ENCODE results near the gene CPED1.
"Not testable (repeated sequence)": the region's sequence is repeated elsewhere in the genome, so short reads cannot be mapped to it uniquely, and the experiment has no call there.

CPED1 gene

DNA sequence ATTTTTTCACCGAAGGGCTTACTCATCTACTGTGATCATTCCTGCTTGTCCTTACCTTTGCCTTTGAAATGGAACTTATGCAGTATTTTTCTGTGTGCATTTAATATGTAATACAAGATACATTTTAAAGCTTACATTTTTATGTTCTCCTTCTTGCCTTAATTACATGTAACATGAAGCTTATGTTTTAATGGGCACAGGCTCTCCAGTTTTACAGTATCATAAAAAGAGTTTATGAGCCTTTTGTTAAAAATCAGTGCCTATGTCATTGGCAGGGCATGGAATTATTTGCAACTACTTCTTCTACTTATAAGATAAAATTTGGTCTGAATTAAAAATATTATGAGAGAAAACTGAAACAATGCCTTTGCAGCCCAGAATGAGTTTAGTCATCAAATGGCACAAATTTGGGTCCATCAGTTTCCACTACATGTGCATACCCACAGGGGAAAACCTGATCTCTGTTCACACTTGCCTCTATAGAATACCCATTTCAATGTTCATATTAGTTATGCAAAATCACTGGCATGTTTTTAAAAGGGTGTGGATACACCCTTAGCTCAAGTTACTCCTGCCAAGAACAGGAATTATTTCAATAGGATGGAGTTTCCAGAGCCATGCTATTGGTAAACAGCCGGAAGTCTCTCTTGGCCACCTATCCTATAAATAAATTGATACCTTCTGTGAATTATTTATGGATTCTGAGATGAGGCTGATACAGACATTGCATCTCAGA, 312.3 kb downstream of the CPED1 start:
- in situ Hi-C loops (cut with HindIII; ENCODE audit: low sequenced_read_pairs) = no loop called here

DNA sequence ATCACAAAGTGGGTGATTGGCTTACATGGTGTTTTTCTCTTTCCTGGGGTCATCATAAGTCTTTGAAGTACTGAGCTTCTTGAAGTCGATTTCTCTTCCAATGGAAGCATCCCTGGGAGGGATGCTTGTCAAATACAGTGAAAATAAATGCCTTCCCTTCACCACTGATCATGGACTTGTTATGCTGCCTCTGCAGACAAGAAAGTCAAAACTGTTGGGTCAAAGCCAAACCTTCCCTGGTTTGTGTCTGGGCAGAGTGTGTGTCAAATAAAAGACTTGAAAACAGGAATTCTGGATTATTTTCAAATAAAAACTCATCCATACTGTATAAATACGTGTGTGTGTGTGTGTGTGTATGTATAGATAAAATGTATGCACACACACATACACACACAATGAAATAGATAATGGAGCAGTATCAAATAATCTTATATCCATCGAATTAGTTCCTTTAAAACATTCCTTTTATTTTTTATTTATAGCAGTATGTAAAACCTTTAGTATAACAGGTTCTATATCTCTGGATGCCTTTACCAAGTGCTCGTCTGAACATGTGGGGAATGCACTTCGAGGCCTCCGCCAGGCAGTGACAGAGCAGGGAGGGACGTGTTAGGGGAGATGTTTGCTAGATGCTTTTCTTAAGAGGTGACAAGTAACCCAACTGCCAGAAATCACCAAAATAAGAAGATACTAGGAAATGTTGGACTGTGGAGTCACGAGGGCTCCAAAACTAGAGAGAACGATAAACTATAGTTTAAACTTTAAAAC, 313.1 kb downstream of the CPED1 start:
- in situ Hi-C loops (cut with HindIII; ENCODE audit: low sequenced_read_pairs) = no loop called here

DNA sequence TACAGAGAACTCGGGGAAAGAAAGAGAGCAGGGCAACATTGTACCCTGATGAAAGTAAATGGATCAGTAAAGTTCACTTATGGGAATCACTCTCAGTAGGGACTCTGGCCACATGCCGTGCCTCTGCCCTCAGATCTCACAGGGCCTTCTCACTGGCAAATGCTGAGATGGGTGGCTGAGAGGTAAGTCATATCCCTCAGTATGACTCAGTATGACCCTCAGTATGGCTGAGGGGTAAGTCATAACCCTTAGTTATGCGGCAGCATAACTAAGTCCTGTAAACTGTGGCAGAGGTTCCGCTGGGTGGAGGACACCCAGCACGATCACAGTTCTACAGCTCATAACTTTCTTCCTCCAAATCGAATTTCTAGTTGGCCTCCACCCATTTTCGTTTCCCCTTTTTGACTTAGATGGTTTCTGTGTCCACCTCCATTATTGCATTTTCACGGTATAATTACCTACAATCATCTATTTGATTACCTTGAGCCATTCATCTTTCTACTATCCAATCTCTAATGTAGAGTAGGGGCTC, 313.8 kb downstream of the CPED1 start:
- in situ Hi-C loops (cut with HindIII; ENCODE audit: low sequenced_read_pairs) = no loop called here

DNA sequence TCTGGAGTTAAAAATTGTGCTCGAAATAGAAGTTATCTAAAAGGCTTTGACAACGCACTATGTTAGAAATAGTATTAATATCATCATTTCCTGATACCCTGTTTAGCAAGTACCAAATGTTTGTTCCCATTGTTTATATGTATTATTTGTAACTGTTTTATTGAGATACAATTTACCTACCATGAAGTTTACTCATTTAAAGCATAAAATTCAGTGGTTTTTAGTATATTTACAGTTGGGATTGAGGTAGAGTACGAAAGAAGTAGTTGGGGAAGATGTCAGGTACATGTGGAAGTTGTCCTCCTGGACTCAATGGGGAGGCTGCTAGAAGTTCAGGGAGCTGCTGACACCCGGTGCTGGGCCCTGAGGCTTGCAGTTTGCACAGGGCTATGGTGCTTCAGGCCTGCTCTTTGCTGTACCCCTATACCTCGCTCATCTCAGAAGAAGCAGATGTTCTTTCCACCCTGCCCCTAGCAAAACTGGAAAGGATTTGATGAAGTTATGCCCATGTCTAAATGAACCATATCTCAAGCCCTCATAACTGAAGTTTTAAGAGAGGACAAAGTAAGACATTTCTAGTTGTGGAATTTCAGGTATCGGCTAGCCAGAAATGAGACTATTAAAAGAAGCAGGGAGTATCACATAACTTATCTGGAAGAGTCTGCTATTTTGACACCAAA, 315.1 kb downstream of the CPED1 start:
- in situ Hi-C loops (cut with HindIII; ENCODE audit: low sequenced_read_pairs) = no loop called here

DNA sequence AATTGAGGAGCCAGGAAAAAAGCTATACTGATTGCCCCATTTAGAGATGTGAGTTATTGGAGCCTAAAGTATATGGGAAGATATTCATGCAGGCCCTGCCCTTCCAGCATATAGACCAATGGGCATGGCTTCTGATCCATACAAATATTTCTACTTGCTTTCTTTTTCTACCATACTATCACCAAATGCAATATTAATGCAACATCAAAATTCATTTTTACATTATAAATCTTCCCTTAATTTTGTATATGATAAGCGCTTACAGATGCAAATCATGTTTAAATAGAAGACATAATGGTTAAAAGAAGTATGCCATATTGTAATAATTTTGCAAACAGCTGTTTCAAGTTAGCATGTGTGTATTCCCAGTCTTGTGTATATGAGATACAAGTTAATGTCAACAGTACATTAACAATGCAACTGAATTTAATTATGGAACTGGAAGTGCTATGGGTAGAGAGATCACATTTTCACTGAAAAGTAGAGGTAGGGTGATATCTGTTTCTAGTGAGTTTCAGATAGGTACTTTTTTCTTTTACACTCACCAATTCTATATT, 315.7 kb downstream of the CPED1 start:
- in situ Hi-C loops (cut with HindIII; ENCODE audit: low sequenced_read_pairs) = no loop called here

DNA sequence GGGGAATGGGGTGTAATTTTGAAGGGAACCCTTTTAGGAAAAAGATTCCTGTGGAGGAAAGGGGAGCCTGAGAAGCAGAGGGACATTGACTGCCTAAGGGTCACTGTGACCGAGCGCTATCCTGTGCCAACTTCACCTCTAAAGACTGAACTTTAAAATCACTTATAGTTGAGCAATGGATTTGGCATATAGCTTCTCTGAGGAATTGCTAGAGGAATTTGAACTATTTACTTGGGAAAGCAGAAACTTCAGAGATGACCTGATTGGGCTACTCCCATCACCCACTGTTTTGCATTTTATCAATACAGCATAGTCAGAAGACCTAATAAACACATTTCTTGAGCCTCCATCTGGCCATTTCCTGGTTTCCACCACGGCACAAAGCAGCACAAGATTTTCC, 316.6 kb downstream of the CPED1 start:
- in situ Hi-C loops (cut with HindIII; ENCODE audit: low sequenced_read_pairs) = no loop called here

DNA sequence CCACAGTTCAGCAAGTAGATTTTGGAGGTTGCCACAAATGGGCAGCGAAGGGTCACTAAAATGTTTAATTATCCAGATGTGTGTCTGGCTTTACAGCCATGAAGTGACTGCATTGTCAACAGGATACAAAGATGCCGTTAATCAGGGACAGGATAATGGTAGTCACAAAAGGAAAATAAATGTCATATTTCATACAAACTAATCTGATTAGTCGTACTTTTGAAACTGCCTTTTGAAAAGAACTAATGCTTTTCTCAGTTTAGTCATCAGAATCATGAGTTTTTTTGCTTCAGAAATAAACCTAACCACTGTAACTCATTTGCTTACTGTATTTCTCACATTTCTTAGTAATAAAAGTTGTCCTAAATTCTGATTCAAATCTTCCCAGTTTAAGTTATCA, 318.1 kb downstream of the CPED1 start:
- in situ Hi-C loops (cut with HindIII; ENCODE audit: low sequenced_read_pairs) = no loop called here

DNA sequence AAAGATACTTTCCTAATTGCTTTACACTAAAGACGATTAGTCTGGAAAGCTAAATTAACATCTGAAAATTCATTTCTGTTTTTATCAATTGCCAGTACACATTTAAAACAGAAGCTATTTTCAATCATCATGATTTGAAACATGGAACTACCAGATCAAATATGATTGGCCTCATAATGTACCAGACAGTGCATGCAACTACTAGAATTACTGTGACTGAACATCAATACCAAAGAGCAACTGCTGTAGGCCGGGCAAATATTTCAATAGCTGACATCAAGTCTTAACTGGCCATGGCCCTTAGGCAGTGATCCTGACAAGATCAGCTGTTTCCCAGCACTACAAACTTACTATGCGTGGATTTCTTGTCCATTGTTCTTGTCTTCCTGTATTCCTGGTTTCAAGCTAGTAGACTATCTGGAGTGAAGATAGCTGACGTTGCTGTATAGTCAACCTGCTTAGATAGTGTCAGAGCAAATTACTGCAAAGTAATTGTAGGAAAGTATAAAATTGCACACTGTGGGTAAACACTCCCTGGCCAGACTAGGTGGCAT, 318.6 kb downstream of the CPED1 start:
- in situ Hi-C loops (cut with HindIII; ENCODE audit: low sequenced_read_pairs) = no loop called here

DNA sequence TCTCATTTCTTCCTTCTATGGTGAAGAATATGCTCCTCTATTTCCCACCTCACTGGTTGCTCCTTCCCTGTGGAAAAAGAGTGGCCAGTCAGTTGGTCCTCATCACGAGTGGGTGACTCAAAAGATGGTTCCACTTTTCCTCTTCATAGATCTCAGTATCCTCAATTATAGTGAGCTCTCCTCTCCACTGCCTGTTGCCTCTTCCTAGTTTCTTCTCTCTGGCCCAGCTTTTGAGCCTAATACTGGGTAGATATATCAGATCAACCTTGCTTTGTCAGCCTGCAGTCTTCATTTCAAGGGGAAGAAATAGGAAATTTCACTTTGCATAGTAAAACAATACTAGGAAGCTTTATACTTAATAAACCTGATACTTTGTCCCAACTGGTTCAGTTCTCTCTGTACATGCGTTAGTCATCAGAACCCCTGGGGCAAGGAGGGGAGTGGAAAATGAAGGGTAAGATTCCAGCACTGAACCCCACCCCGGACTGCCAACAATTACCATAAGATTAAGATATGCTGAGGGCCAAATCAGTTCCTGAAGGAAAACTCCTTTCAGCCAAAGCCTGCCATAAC, 324.8 kb downstream of the CPED1 start:
- in situ Hi-C loops (cut with HindIII; ENCODE audit: low sequenced_read_pairs) = no loop called here

DNA sequence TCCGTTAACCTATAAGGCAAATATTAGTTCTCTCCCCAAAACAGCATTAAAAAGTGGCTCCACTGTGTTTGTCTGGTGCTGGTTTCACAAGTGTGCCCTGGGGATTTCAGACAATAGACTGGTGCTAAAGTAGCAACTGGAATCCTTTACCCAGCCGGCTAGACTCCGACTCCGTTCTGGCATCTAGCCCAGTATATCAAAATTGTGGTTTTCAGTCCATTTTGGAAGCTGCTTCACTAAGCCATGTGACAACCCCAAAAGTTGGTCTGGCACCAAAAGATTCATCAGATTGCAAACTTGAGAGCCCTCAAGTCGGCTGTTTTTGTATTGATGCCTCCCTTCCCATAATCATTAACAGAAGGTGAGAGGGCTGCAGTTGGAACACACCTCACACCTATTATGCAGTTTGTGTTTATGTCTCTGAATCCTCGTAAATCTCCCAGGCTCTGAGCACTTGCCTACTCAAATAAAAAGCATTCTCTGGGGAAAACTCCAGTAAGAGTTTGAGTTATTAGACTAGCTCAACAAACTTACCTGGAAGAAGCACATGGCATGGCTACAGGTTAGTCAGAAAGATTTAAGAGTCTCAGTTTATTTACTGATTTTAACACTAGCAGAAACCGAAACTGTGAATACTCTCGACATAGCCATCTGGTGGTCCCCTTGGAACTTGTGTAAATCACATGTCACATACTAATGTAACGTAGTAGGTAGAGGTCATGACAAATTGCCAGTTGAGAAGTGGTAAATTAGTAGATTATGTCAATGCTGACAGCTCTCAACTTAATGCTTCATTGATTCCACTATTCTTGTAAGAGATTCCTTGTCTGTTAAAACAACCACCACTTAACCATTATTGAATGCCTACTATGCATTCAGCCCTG, 325.5 kb downstream of the CPED1 start:
- in situ Hi-C loops (cut with HindIII; ENCODE audit: low sequenced_read_pairs) = no loop called here

DNA sequence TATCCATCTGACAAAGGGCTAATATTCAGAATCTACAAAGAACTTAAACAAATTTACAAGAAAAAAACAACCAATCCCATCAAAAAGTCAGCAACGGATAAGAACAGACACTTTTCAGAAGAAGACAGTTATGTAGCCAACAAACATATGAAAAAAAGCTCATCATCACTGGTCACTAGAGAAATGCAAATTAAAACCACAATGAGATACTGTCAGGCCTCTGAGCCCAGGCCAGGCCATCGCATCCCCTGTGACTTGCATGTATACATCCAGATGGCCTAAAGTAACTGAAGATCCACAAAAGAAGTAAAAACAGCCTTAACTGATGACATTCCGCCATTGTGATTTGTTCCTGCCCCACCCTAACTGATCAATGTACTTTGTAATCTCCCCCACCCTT, 326.7 kb downstream of the CPED1 start:
- in situ Hi-C loops (cut with HindIII; ENCODE audit: low sequenced_read_pairs) = not testable (repeated sequence)

DNA sequence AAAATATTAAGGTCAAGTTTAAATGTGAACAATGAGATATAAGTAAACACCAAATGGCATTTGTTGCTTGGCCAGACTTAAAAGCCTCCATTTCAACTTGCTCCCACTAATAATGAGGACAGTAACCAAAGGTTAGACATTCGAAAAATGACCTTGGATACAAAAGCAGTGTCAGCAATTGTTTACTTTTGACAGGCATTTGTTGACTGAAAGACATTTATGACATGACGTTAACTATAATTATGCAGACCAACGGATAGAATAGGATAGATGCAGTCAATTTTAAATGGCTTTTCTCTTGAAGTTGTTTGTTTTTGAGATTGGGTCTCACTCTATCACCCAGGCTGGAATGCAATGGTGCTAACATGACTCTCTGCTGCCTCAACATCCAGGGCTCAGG, 333.9 kb downstream of the CPED1 start:
- in situ Hi-C loops (cut with HindIII; ENCODE audit: low sequenced_read_pairs) = no loop called here

DNA sequence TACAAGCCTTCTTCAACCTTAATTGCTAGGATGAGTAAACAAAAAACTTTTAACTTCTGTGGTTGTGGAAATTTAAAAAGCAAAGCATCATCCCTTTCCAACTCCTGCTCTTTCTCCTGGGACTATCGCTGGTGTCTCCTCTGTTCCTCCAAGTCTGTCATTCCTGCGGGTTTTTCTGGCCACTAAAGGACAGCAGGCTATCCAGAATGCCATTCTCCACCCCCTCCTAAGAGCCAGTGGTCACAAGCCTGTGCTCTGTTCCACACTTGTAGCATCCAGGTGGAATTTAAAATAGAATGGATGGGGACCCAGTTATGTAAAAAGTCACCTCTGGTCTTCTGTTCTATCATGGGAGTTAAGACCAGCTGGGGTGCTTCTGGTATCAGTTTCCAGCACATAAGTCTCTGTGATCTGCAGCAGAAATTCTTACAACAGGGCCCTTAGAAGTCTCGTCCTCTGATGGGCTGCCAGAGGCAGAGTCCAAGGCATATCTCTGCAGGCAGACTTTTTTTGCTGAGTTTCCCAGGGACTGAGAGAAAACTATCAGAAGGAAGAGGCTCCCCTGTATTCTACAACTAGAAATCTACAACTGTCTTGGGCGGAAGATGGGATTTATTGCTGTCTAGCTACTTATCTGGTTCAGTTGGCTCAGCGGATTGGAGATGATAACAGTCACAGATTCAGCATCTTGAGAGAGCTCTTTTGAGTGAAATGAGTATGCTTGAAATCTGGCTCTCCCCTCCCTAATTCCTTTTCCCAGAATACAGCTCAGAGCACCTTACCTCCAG, 335.2 kb downstream of the CPED1 start:
- in situ Hi-C loops (cut with HindIII; ENCODE audit: low sequenced_read_pairs) = no loop called here

DNA sequence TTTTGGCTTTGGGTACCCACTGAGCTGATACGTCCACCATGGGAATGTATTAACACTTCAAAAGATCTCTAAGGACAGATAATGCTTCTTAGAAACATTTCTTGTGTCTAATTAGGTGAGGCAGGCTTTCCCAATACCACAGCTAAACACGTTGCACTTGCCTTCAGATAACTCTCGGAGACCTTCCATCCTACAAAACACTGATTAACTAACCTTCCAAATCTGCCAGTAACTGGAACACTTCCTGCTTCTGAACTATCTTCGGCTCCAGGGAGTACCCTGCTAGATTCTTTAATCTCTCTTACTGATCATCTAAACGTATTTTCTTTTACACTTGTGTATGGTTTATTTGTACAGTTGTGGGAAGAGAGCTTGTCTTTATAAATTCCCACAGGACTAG, 339.2 kb downstream of the CPED1 start:
- in situ Hi-C loops (cut with HindIII; ENCODE audit: low sequenced_read_pairs) = no loop called here

DNA sequence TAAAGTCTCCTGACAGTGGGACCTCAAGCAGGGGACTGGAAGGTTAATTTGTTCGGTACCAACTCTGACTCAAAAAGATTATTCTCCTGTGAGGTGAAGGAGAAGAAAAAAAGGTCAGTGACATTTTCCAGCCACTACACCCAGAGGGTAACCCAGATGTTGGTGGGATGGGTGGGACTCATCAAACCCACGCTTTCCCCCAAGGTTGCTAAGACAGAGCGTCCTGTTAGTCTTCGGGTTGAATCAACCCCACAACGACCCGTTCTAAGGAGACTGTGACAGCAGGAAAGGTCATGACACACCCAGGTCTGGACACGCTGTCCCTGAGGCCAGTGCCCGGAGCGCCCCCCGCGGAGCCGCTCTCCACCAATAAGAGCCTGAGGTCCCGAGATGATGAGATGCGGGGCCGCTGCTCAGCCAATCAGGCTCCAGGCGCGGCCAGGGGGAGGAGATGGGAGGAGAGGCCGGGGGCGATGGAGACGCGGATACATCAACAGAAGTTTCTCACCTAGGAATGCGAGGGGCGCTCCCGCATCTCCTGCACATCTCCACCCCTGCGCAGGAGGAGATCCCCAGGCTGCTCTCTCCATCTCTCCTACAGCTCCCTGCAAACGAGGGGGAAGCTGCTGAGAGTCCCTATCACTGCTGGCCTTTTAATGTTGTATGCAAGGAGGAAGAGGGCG, 340.1 kb downstream of the CPED1 start, which contains the start of gene WNT16:
TSS of gene WNT16 (plus strand) at position 493 of the 683 bp plus-strand sequence. CDS start 293 bp downstream, outside the sequence.
- in situ Hi-C loops (cut with HindIII; ENCODE audit: low sequenced_read_pairs) = no loop called here

DNA sequence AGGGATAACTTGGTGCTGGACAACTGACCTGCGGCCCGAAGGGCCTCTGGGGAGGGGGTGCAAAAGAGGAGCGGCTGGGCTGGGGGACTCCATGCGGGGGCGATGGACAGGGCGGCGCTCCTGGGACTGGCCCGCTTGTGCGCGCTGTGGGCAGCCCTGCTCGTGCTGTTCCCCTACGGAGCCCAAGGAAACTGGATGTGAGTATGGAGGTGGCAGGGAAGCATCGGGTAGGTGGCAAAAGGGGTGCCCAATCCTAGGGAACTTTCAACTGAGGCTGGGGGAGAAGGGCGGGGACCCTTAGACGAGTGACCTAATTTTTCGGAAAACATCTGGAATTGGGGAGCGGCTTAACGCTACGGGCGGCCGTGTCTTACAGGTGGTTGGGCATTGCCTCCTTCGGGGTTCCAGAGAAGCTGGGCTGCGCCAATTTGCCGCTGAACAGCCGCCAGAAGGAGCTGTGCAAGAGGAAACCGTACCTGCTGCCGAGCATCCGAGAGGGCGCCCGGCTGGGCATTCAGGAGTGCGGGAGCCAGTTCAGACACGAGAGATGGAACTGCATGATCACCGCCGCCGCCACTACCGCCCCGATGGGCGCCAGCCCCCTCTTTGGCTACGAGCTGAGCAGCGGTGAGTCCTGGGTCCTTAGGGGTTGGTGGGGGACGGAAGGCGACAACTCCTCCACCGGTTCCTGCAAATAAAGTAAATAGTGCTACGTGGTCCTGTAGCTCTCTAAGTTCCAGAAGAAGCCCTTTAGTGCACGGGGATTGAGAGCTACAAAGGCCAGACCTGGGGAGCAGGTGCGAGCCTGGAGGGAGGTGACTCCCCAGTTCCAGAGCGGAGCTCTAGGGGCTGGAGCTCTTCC, 340.9 kb downstream of the CPED1 start:
- in situ Hi-C loops (cut with HindIII; ENCODE audit: low sequenced_read_pairs) = no loop called here
